IPS-15b (cell line): ENCODE data around the gene CLCN1.

ENCODE experiments used
- H3K27me3 ChIP-seq: one replicate; pipeline ENCODE4 v1.6.1; 2013; ENCODE audit warnings: low read length; ENCODE audit not compliant: control insufficient read depth, insufficient read depth
- H3K36me3 ChIP-seq: one replicate; pipeline ENCODE4 v1.6.1; 2013; ENCODE audit warnings: low read length; ENCODE audit not compliant: control insufficient read depth, insufficient read depth
- H3K4me1 ChIP-seq: one replicate; pipeline ENCODE4 v1.6.1; 2013; ENCODE audit warnings: mild to moderate bottlenecking, low read length; ENCODE audit not compliant: control insufficient read depth, insufficient read depth
- H3K4me3 ChIP-seq: one replicate; pipeline ENCODE4 v1.5.1; 2013; ENCODE audit warnings: low read depth, low read length
- H3K9ac ChIP-seq: one replicate; pipeline ENCODE4 v1.6.1; 2013; ENCODE audit warnings: low read depth, mild to moderate bottlenecking, low read length
- H3K9me3 ChIP-seq: one replicate; pipeline ENCODE4 v1.6.1; 2013; ENCODE audit warnings: mild to moderate bottlenecking, low read length; ENCODE audit not compliant: control insufficient read depth, insufficient read depth

CLCN1 gene

GRCh38 chr7:143384148-143384547 lies 68.2 kb downstream of the CLCN1 start:
- Histone ChIP-seq H3K27me3 (no peaks in the 10 kb centered on the region), H3K36me3 (peaks cover 37% of the 10 kb centered on the region), H3K9ac (no peak overlapping the region), H3K4me3 (no peak overlapping the region), H3K4me1 (peaks cover 8% of the 10 kb centered on the region), H3K9me3 (no peaks in the 10 kb centered on the region)

- Histone ChIP-seq H3K4me3 (no peak overlapping the region), H3K36me3 (peaks cover 45% of the 10 kb centered on the region), H3K9ac (no peak overlapping the region), H3K27me3 (no peaks in the 10 kb centered on the region), H3K4me1 (peaks cover under 1% of the 10 kb centered on the region), H3K9me3 (no peaks in the 10 kb centered on the region)
Measured at GRCh38 chr7:143384661-143385631, 69.0 kb downstream of the CLCN1 start.

- H3K9ac ChIP-seq = no peak overlapping the region
- H3K4me3 ChIP-seq = no peak overlapping the region
- no peaks in the 10 kb centered on the region for H3K4me1 ChIP-seq
- peaks cover 57% of the 10 kb centered on the region for H3K36me3 ChIP-seq
- H3K9me3 ChIP-seq = no peaks in the 10 kb centered on the region
- no peaks in the 10 kb centered on the region for H3K27me3 ChIP-seq
Measured at GRCh38 chr7:143385891-143386781, 70.2 kb downstream of the CLCN1 start.

GRCh38 chr7:143387156-143387975 lies 71.5 kb downstream of the CLCN1 start:
- Histone ChIP-seq H3K9ac (no peak overlapping the region), H3K36me3 (peaks cover 67% of the 10 kb centered on the region)

GRCh38 chr7:143388051-143388450 lies 72.1 kb downstream of the CLCN1 start:
- H3K27me3 ChIP-seq = no peaks in the 10 kb centered on the region
- H3K4me1 ChIP-seq = no peaks in the 10 kb centered on the region
- H3K36me3 ChIP-seq = peaks cover 67% of the 10 kb centered on the region

More at GRCh38 chr7:143387156-143387975, 71.5 kb downstream of the CLCN1 start:
- H3K9me3 ChIP-seq = no peaks in the 10 kb centered on the region
- H3K4me3 ChIP-seq = no peak overlapping the region
- H3K4me1 ChIP-seq = no peaks in the 10 kb centered on the region
- no peaks in the 10 kb centered on the region for H3K27me3 ChIP-seq

GRCh38 chr7:143388491-143389101 lies 72.7 kb downstream of the CLCN1 start:
- Histone ChIP-seq H3K9me3 (no peaks in the 10 kb centered on the region), H3K4me1 (no peaks in the 10 kb centered on the region), H3K36me3 (peaks cover 70% of the 10 kb centered on the region), H3K27me3 (no peaks in the 10 kb centered on the region), H3K4me3 (no peak overlapping the region), H3K9ac (no peak overlapping the region)

More at GRCh38 chr7:143388051-143388450, 72.1 kb downstream of the CLCN1 start:
- Histone ChIP-seq H3K9me3 (no peaks in the 10 kb centered on the region), H3K4me3 (no peak overlapping the region), H3K9ac (no peak overlapping the region)

GRCh38 chr7:143389316-143390103 lies 73.6 kb downstream of the CLCN1 start:
- peaks cover 75% of the 10 kb centered on the region for H3K36me3 ChIP-seq
- no peaks in the 10 kb centered on the region for H3K9me3 ChIP-seq
- no peak overlapping the region for H3K9ac ChIP-seq
- no peaks in the 10 kb centered on the region for H3K4me1 ChIP-seq
- no peak overlapping the region for H3K4me3 ChIP-seq
- H3K27me3 ChIP-seq = no peaks in the 10 kb centered on the region

GRCh38 chr7:143390104-143390772 lies 74.3 kb downstream of the CLCN1 start:
- Histone ChIP-seq H3K4me1 (no peaks in the 10 kb centered on the region), H3K27me3 (no peaks in the 10 kb centered on the region), H3K4me3 (no peak overlapping the region), H3K36me3 (peaks cover 79% of the 10 kb centered on the region), H3K9me3 (no peaks in the 10 kb centered on the region), H3K9ac (no peak overlapping the region)

- H3K27me3 ChIP-seq = no peaks in the 10 kb centered on the region
- H3K4me1 ChIP-seq = no peaks in the 10 kb centered on the region
- no peaks in the 10 kb centered on the region for H3K9me3 ChIP-seq
- H3K9ac ChIP-seq = no peak overlapping the region
- H3K36me3 ChIP-seq = peaks cover 82% of the 10 kb centered on the region
- no peak overlapping the region for H3K4me3 ChIP-seq
Measured at GRCh38 chr7:143390773-143391317, 74.9 kb downstream of the CLCN1 start.
